GM12892 (cell line): ENCODE measurements around the gene ELSPBP1.
"Not testable (repeated sequence)": the region's sequence is repeated elsewhere in the genome, so short reads cannot be mapped to it uniquely, and the experiment has no call there.

Experiments used
- DNase-seq: peaks from one replicate; pipeline ENCODE4 v3.0.0; 2011; ENCODE audit not compliant: insufficient read length
- FAIRE-seq: peaks from 2 replicates; lab custom pipeline; 2011; peaks lifted over from hg19 to GRCh38; lab: Jason Lieb, UNC
- POLR2A ChIP-seq: IDR thresholded peaks from 2 replicates; pipeline ENCODE4 v1.6.1; 2011; ENCODE audit warnings: low read depth, low read length, control low read depth
- POLR2AphosphoS5 ChIP-seq: IDR thresholded peaks from 2 replicates; pipeline ENCODE4 v1.6.1; 2011; ENCODE audit warnings: low read depth, low read length, control low read depth
- TAF1 ChIP-seq: IDR thresholded peaks from 2 replicates; pipeline ENCODE4 v1.6.1; 2011; ENCODE audit warnings: low read depth, mild to moderate bottlenecking, control low read depth, low read length, borderline replicate concordance

The ELSPBP1 gene

GRCh38 chr19:48044561-48044960 is 50.1 kb downstream of the ELSPBP1 start:
- no peak for FAIRE-seq
- TF ChIP-seq TAF1 (no peak), POLR2AphosphoS5 (no peak), POLR2A (no peak)

GRCh38 chr19:48051335-48052033 is 57.1 kb downstream of the ELSPBP1 start:
- no peak for DNase-seq
- FAIRE-seq, result no peak
- TF ChIP-seq POLR2A (no peak), POLR2AphosphoS5 (no peak), TAF1 (no peak)

More at GRCh38 chr19:48044561-48044960, 50.1 kb downstream of the ELSPBP1 start:
- no peak for DNase-seq

- FAIRE-seq (no peak), DNase-seq (no peak)
These were observed 58.6 kb downstream of the ELSPBP1 start for GRCh38 chr19:48053076-48053475.

GRCh38 chr19:48053856-48054255 is 59.4 kb downstream of the ELSPBP1 start:
- TF ChIP-seq POLR2AphosphoS5, result no peak
- TF ChIP-seq TAF1, result no peak
- no peak for TF ChIP-seq POLR2A
- no peak for FAIRE-seq
- DNase-seq, result no peak

More at GRCh38 chr19:48053076-48053475, 58.6 kb downstream of the ELSPBP1 start:
- no peak for TF ChIP-seq POLR2AphosphoS5
- no peak for TF ChIP-seq TAF1
- no peak for TF ChIP-seq POLR2A

GRCh38 chr19:48059331-48059730 is 64.9 kb downstream of the ELSPBP1 start:
- no peak for TF ChIP-seq POLR2A
- TF ChIP-seq TAF1, result no peak
- no peak for TF ChIP-seq POLR2AphosphoS5
- FAIRE-seq (no peak), DNase-seq (no peak)

- DNase-seq (no peak), FAIRE-seq (no peak)
- TF ChIP-seq TAF1 (no peak), POLR2A (no peak), POLR2AphosphoS5 (no peak)
These were observed 65.9 kb downstream of the ELSPBP1 start for GRCh38 chr19:48060381-48060780.

GRCh38 chr19:48061401-48062344 is 67.2 kb downstream of the ELSPBP1 start:
- DNase-seq, result no peak
- TF ChIP-seq POLR2AphosphoS5 (no peak), TAF1 (no peak), POLR2A (no peak)
- no peak for FAIRE-seq

GRCh38 chr19:48064509-48064908 is 70.1 kb downstream of the ELSPBP1 start:
- DNase-seq (no peak), FAIRE-seq (no peak)
- TF ChIP-seq TAF1, result no peak
- no peak for TF ChIP-seq POLR2A
- no peak for TF ChIP-seq POLR2AphosphoS5

- FAIRE-seq, result no peak
- TF ChIP-seq POLR2A (no peak), TAF1 (no peak), POLR2AphosphoS5 (no peak)
- no peak for DNase-seq
These were observed 75.0 kb downstream of the ELSPBP1 start for GRCh38 chr19:48069435-48069834.

- DNase-seq, FAIRE-seq: not testable (repeated sequence)
These were observed 75.8 kb downstream of the ELSPBP1 start for GRCh38 chr19:48070177-48070769.
